GDM1 (cell line): ENCODE results near the gene FOXG1.

Source experiments
- DNase-seq: peaks from one replicate; lab custom pipeline; 2025; lab: John Stamatoyannopoulos, UW

FOXG1 gene

DNA sequence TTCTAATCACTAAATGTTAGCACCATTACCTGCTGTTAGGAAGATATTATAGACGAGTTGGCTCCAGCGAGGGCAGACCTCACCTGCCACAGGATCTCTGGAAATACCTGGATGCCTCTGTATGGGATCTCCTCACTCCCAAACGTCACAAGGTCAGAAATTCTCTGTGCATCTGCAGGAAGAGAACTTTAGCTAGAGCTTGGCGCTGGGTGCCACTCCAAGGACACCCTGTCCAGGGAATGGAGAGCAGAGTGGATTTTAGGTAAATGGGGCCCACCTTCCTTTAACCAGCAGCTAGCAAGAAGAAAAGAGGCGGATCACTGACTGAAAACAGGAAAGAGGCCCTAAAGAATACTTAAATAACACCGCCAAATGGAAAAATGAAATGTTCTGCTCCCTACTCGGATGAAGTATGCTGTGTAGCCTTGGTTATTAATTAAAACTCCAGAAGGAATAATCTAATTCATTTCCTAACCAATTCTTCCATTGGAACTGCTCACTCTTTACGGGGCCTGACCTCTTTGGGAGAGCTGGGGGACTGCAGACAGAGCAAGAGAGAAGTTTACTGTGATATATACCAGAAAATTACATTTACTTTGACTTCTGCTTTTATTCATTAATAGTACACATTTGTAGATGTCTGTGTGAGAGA is 4.2 kb upstream of the FOXG1 start:
- DNase-seq: no peak

DNA sequence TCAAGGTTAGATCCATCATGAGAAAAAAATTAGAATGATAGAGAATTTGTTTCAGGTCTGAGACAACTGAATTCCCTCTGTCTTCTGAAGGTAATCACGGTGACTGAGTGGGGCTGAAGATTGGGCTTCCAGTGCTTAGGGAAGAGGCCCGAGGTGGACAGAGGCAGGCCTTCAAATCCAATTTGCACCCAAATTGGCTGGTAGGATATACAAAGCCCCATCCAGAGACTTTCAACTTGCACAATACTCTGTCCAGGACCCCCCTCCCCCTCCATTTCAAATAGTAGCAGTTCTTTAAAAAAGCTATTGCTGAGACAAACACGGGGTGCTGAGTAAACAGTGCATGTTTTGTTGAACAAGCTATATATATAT is 3.6 kb upstream of the FOXG1 start:
- no peak for DNase-seq

DNA sequence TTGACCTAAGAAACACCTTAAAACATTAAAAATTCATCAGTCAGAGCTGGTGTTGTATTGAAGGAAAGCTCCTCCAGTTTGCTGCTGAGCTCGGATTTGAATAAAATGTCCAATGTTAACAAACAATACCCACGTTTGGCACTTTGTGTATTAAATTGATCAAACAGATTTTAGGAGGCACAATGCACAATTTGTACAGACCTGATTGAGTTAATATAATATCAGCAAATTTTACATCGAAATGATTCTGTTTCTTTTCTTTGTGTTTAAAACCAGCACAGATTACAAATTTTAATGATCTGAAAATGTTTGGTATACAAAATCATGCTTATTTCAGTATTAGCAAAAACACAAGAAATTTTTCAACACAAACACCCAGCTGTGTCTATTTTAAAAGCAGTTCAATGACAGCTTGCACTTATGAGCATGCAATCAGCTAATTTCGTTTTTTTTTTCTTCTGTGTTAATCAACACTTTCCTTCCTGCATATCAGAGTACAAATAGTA is 2.8 kb upstream of the FOXG1 start:
- no peak for DNase-seq

DNA sequence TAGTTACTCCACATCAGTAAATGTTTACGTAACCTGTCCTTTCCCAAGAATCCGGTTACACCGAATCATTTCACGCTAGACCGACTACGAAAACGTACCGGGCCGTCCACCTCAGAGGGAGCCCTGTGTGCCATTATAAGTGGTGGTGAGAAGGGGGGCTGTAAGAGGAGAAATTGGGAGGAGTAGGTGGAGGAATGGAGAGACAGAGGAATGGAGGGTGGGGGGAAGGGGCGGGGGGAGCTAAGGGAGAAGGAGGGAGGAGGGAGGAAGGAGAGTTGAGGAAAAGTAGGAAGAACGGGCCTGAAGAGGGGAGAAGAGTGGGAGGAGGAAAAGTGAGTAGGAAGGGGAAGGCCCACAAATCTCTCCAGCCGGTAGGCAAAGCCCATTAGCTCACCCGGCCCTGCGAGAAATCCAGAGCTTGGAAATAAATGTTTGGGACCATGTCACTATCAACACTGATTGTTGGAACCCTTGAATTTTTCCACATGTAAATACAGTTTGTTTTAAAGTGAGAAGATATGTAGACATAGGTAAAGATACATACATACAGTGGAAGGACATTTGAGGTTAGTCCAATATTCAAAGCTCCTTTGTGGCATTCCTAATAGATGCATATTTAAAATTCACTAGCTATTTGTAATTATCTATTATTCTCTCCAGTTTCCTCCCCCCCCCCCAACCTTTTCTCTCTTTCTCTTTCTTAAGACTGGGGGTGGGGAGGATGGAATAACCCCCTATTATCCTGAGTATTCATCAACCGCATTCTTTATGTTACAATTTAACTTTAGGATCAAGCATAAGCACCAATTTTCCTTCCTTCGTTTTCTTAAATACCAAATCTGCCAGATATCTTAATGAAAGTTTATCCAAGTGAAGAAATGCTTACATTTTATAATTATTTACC is 2.1 kb upstream of the FOXG1 start:
- DNase-seq: no peak

DNA sequence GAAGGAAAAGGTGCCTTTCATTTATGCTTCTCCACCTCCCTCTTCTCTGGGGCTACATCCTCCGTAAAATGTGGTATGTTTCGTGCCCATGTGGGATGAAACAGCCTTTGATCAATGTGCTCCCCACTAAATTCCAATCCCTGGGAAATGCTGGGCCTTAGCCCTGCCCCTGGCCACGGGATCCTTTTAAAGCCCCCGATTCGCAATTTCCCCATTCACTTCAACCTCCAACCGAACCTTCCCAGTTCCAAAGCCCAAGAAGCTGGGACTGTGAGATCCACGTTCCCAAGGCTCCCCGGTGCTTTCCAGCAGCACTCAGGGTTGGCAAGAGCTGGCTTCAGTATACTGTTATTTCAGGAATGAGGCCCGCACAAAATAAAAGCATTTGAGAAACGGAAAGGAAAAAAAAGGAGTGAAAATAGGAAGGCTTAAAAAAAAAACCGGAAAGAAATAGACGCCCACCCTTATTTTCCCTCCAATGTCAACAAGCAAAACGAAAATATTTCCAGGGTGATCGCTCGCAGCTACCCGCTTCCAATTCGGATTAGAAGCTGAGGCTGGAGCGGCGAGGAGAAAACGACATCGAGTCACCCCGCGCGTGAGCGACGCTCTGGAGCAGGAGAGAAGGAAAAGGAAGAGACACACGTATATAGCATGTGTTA is 1.3 kb upstream of the FOXG1 start:
- no peak for DNase-seq

DNA sequence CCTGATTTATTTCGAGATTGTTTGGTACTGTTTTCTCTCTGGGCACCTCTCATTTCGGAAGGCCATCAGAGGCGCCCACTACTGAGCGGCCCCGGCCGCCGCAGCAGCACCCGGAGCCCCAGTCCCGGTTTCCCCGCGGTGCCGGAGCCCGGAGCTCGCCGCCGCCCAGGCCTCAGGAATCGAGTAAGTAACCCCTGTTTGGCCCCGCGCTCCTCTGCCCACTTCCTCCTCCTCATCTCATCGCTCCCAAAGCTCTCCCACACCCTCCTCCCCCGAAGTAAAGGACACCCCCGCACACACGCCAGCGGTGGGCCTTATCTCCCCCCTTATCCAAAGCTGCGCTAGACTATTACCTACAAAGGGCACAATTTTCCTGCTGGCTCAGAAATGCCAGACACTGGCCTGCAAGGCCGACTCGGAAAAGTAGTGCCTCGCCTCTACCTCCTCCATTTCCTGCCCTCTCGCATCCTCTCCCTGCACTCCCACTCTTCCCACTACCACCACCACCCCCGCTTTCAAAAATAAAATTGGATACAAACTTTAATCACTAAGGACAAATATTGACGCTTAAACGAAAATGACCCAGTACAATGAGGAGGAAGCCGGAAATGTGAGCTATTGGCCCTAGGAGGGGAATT is 637 bp upstream of the FOXG1 start:
- no peak for DNase-seq

DNA sequence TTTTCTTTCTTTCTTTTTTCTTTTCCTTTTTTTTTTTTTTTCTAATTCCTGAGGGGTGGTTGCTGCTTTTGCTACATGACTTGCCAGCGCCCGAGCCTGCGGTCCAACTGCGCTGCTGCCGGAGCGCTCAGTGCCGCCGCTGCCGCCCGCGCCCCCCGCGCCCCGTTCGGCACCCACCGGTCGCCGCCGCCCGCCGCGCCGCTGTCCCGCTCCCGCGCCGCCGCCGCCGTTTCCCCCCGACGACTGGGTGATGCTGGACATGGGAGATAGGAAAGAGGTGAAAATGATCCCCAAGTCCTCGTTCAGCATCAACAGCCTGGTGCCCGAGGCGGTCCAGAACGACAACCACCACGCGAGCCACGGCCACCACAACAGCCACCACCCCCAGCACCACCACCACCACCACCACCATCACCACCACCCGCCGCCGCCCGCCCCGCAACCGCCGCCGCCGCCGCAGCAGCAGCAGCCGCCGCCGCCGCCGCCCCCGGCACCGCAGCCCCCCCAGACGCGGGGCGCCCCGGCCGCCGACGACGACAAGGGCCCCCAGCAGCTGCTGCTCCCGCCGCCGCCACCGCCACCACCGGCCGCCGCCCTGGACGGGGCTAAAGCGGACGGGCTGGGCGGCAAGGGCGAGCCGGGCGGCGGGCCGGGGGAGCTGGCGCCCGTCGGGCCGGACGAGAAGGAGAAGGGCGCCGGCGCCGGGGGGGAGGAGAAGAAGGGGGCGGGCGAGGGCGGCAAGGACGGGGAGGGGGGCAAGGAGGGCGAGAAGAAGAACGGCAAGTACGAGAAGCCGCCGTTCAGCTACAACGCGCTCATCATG is 654 bp downstream of the FOXG1 start:
- no peak for DNase-seq

DNA sequence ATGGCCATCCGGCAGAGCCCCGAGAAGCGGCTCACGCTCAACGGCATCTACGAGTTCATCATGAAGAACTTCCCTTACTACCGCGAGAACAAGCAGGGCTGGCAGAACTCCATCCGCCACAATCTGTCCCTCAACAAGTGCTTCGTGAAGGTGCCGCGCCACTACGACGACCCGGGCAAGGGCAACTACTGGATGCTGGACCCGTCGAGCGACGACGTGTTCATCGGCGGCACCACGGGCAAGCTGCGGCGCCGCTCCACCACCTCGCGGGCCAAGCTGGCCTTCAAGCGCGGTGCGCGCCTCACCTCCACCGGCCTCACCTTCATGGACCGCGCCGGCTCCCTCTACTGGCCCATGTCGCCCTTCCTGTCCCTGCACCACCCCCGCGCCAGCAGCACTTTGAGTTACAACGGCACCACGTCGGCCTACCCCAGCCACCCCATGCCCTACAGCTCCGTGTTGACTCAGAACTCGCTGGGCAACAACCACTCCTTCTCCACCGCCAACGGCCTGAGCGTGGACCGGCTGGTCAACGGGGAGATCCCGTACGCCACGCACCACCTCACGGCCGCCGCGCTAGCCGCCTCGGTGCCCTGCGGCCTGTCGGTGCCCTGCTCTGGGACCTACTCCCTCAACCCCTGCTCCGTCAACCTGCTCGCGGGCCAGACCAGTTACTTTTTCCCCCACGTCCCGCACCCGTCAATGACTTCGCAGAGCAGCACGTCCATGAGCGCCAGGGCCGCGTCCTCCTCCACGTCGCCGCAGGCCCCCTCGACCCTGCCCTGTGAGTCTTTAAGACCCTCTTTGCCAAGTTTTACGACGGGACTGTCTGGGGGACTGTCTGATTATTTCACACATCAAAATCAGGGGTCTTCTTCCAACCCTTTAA is 1.5 kb downstream of the FOXG1 start:
- no peak for DNase-seq

DNA sequence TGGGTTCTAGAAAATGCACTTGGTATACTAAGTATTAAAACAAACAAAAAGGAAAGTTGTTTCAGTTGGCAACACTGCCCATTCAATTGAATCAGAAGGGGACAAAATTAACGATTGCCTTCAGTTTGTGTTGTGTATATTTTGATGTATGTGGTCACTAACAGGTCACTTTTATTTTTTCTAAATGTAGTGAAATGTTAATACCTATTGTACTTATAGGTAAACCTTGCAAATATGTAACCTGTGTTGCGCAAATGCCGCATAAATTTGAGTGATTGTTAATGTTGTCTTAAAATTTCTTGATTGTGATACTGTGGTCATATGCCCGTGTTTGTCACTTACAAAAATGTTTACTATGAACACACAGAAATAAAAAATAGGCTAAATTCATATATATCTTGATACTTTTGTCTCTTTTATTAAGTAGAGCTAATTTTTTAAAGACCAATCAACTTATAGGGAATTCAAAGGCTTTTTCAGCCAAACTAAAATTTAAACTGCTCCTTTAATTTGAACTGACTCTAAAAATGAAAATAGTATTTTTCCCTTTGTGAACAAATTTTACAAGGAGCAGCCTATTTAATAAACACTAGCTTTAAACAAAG is 2.8 kb downstream of the FOXG1 start:
- no peak for DNase-seq

DNA sequence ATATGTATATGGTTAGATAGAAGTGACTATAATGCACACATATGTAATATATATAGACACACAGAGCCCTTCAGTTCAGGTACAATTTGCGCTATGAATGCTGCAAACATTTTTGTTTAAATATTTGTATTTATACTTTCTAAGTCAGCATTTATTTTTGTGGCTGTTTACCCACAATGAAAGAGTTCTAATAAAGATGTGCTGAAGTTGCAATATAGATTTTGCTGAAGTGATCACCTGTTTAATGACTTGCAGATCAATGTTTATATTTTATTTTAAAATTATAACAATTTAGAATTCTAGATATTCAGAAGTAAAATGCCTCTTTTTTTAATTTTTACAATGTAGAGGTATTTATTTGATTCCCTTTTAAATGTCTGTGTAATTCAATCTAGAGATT is 3.5 kb downstream of the FOXG1 start:
- DNase-seq: no peak

DNA sequence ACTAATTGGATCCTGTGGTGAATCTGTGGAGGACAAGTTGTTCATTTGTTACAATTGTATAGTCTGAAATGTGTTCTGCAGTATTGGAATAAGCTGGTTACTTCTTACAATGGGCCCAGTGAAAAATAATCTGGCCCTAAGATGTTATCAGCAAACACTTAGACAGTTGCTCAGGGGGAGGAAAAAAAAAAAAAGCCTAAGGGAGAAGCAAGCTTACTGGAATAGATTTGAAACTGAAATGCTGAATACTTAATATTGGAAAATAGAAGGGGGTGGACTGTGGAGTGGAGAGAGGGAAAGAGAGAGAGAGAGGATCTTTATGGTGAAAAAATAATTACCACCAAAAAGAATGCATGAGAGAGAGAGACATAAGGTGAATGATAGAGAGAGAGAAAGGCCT is 4.0 kb downstream of the FOXG1 start:
- no peak for DNase-seq

DNA sequence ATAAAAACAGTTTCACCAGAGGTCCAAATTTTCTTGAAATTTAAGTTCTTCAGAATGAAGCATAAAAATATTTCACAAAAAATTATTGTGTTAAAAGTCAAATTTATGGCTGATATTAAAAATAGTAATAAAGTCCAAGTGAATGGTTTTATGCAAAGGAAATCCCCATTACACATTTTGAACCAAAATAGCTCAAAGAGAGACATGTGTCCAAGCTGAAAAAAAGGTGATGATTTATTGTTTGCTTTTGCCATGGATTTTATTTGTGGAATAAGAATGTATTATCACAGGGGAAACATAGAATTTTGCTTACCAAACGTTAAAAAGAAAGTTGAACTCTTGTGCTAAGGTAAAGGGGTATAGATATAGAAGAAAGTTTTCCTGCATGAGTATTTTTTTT is 4.6 kb downstream of the FOXG1 start:
- DNase-seq: no peak

DNA sequence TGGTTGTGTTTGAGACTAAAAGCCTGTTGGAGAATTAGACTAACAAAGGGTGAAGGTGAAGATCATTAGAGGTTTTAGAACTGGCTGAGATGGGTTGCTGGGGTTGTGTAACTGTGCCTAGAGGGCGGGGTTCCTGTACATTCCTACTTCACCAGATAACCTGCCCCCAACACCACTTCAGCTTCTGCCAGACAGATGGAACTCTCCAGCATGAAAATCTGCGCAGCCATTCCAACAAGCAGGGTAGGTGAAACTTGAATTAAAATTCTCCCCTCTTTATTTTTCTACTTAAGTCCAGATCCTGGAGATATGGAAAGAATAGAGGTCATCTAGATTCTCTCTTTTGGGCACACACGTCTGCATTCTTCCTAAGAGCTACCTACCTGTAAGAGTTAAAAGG is 6.0 kb downstream of the FOXG1 start:
- DNase-seq: no peak

DNA sequence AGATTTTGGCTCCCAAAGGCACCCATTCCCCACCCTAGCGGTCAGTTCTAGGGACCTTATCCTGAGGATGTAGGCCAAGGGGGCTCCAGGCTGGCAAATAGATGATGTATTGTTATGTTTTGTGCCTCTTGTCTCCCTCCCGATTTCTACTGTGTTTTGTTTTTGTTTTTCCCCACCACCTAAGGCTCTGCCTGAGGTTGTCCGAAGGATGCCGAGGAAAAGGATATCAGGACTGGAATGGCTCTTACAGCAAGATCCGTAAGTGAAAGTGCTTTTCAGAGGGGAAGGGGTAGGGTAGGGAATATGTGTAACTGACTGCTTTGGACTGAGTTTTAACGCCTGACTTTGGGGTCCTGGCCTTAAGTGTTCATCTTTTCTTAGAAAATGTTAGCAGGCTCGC is 6.6 kb downstream of the FOXG1 start:
- DNase-seq: no peak

DNA sequence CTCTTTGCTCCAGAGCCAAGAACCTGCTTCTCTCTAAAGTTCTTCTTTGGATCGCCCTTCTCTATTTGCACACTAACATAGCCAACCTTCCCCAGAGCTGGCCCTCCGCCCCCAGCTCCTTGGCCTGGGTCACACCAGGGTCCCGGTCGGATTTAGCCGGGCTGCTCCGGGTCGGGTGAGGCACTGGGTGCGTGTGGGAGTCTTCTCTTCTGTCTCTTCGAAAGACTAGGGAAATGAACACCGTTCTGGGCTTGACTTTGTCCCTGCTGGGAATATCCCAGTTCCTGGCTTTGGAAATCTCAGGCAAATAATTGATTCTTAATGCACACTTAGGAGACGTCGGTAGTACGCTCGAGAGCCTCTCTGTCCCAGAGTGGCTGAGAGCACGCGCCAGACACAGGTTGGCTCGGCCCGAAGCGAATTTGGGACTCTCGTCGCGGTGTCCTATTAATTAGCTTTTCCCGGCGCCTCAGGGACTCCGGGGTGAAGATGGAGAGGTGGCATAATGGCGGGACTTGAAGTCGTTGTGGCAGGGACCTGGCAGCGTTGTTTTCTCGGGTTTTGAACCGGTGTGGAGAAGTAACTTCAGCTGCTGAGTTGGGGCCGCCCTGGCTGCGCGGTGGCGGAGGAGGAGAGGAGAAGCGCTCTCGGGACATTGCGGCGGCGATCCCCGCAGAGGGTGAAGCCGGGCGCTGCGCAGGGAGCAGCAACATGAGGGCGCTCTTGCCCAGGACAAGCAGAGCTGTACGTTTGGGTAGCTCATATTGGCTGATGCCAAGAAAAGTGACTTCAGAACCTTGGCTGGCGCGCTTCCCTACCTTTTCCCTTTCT is 7.5 kb downstream of the FOXG1 start:
- no peak for DNase-seq

DNA sequence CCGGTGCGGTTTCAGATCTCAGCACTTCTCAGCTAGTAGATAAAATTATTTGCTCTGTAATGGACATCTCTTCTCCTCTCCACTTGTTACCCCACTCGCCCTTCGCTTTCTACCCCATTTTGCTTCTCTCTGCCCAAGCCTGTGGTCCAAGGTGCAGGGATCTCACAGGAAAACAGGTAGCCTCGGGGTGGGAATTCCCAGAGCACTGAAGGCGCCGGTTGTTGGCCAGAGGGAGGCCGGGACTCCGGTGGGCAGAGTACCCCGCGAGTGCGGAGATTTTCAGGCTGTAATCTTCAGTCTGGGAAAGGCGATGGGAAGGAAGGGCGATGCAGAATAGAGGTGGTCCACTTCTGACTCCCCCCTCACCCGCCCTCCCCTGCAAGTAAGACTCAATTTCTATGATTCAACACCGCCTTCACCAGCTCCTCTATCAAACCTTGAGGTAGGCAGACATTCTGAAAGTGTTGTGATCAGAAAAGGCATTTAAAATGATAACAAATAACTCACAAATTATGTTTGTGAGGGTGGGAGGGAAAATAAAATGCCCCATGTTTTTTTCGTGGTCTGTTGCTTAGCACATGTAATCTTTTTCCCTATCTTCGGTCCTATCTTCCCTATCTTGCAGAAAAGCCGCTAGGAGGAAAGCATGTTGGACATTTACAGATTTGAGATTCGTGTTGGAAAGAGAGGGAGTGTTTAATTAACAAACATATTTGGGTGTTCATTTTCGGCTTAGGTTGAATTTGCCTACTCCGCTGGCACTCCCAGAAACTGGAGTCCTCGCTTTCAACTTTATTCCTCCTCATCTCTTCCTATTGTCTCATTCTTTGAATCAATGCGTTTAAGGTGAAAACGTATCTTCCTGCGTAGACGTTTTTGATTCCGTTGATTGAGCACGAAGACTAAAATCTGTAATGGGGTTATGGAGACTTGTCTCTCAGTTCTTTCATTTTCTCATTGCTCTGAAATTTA is 8.5 kb downstream of the FOXG1 start:
- DNase-seq: no peak

DNA sequence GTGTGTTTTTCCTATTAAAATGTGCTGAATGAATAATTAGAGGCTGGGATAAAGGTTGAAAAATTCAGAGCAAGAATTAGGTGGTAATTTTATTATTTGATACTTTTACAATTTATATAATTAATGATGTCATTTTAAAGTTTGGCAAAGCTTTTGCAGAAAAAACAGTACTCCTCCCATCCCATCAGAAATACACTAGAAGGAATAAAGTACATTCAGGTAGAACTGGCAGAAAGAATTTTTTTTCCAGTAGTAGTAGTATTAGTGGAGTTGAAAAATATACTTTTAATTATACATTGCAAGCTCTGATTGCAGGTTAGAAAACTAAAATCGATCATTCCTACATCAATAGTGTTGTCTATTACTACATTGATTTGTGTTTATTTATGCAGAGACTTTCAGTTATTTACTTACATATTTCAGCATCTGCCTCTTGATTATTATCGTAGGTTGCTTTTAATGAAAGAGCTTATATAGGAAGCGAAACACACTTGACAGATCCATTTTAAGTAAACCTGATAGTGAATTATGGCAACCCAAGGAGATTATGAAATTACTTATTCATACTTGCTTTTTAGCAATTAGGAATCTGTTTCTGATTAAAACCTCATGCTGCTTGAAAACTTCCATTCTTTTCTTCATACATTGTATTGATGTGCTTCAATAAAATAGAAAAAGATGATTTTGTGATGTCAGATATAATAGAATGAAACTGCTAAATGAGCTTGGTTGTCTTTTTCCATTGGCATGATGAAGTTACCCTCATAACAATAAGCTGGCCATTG is 10.1 kb downstream of the FOXG1 start:
- no peak for DNase-seq
